ENCODE measurements around the gene LCE2C.

LCE2C gene

DNA sequence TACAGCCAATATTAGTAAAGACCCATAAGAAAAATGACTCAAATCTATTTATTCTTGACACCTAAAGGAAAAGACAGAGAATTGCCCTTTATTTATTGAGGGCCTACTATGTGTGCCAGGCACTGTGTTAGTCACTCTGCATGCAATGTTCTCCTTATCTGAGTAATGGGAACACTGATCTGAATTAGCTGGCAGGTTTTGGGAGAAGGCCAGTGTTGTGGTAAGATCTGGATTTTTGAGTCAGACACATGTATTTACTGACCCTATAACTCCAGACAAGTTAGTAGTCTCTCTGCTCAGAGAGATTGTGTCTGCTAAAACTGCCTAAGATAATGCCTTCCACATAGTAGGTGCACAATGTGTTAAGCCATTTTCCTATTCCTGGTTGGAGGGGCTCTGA is 50.2 kb downstream of the LCE2C start:
- no peak for DNase-seq (ENCODE audit: low read depth, low spot score)

All from activated CD4-positive, CD25-positive, alpha-beta regulatory T cell treated with anti-CD3 and anti-CD28 coated beads, Interleukin-2, amount 50 U/mL, for 16 hours (primary cell).